Inflammatory macrophage (primary cell): ENCODE results near the gene OR10A3.

Source experiments
- DNase-seq, 2 donors: peaks; one replicate each; pipeline ENCODE4 v3.0.0-alpha.2; 2020 to 2022

OR10A3 gene

GRCh38 chr11:7890417-7891172, 50.9 kb downstream of the OR10A3 start:
- no peak for DNase-seq

- no peak for DNase-seq
These were observed 51.5 kb downstream of the OR10A3 start for GRCh38 chr11:7889985-7890384.
